Activated CD4-positive, CD25-positive, alpha-beta regulatory T cell treated with anti-CD3 and anti-CD28 coated beads, Interleukin-2, amount 50 U/mL, for 16 hours (primary cell): ENCODE data around the gene SNRK.

Experiments
- DNase-seq: peaks from one replicate; pipeline ENCODE4 v3.0.0-alpha.2; 2020; ENCODE audit warnings: low read depth, low spot score

Gene SNRK

DNA sequence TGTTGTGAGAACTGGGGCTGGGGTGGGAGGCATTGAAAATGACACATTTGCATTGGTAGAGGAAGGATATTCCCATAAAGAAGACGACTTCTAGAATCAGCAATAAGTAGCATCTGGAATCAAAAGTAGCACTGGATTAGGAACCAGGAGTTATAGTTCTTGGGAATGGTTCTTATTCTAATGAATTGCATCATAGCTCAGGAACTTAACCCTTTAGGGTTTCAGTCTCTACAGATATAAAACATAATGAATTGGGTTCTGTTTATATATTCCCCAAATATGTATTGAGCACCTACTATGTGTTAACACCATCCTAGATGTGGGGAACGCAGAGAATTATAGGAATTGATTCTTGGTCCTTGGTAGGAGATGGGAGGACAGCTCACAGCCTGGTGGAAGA, 16.3 kb upstream of the SNRK start:
- no peak for DNase-seq

DNA sequence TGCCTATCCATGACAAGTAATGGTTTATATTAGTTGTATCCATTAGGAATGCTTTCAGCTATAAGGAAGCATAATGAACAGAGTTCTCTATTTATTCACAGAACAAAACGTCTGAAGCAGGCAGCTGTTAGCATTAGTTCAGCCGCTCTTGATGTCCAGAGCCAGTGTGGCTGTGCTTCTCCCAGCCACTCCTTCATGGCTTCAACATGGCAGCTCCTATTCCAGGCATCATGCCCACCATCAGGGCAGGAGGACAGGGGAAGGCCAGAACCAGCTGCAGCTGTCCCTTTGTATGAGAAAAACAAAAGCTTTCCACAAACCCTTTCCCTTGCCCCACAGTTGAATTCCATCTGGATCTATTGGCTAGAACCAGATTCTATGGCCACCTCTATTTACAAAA, 12.9 kb upstream of the SNRK start:
- DNase-seq = no peak

DNA sequence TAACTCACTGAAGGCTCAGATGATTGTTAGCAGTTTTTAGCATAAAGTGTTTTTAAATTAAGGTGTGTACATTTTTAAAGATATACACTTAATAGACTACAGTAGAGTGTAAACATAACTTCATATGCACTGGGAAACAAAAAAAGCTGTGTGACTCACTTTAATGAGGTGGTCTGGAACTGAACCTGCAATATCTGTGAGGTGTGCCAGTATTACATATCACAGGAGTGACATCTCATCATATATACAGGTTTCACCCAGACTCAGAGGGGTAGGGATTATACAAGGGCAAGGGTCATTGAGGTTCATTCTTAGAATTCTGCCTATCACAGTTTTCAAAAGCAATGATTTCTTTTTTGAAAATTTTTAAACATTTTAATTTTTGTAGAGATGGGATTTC, 7.3 kb upstream of the SNRK start:
- no peak for DNase-seq

DNA sequence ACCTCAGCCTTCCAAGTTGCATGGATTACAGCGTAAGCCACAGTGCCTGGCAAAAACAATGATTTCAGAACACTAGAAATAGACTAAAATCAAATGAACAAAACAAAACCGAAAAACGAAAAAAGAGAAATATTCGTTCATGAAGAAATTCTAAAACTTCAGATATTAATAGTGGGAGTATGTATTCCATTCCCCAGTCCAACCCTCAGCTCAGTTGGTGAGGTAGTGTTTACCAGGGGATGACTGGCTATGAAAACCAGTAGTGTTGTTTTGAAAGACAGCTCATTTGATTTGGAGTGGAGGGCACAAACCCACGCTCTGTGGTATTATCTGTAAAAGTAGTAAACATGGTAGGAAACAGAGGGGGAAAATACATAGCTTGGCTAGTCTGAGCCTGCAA, 6.8 kb upstream of the SNRK start:
- no peak for DNase-seq

DNA sequence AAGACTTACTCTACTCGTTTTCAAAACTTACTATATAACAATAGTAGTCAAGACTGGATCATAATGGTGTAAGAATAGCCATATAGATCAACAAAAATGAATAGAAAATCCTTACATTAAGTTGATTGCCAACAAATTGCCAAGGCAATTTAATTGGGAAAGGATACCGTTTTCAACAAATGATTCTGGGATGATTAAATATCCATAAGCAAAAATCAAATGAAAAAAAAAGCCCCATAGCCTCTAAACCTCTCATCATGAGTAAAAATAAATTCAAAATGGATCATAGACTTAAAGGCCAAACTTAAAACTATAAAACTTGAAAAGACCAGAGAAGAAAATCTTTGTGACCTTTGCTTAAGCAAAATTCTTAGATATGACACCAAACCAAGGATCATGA, 5.3 kb upstream of the SNRK start:
- no peak for DNase-seq

DNA sequence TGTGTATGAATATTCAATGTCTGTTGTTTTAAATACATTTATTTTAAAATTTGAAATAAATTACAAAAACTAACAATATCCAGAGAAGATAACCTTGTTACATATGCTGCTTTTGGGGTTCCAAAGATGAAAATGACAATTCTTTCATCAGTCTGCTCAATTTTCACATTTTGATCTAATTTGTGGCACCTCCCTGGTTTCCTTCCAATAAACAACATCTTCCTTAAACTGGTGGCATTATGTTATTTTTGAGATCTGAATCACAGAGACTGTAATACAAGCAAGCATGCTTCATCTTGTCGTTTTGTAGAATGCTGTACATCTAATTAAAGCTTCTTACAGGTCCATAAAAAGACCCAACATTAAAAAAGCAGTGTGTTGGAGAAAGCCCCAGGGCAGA, 2.2 kb upstream of the SNRK start:
- no peak for DNase-seq

DNA sequence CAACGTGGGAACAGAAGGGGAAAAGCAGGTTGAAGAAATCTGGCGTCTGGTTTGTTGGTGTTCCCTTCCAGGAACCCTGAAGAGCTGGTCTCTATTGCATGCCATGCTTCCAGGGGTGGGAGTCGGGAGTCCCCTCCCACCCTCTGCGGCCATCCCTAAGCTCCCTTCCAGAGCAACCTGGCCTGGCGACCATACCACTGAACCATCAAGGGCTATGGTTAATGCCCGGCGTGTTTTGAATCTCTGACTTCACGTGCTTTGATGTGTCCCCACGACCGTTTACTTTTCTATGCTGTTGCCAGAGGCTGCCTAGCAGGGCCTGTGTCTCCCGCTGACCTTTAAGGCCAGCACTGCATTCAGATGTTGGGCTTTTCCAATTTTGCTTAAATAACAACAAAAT, 696 bp upstream of the SNRK start:
- no peak for DNase-seq

DNA sequence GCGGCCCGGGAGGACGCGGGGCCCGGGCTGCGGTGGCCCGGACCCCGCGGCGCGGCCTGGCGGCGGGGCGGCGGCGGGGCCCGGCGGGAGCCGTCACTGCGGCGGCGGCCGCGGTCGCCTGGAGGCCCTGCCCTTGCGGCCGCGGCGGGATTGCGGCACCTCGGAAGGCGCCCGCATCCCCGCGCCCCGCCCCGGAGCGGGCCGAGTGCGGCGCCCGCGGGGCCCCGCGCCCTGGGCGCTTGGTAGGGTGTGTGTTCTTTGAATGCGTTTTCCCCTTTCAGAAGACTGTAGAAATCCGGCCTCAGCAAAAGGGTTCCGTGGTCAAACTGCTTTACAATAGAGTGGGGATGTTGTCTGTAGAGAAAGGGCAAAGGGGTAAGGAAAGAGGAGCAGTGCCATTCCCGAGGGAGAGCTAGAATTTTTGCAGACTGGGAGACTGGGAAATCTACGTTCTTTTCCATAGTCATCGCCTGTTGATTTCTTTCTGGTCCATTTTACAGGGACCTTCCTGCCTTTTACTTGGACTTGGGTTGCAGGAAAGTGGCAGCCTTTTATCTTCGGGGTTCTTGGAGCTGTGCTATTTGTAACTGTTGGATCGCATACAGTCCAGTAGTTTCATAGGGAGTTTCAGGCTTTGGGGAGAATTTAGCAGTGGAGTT, 630 bp downstream of the SNRK start:
- peak; percentile 8 for DNase-seq

DNA sequence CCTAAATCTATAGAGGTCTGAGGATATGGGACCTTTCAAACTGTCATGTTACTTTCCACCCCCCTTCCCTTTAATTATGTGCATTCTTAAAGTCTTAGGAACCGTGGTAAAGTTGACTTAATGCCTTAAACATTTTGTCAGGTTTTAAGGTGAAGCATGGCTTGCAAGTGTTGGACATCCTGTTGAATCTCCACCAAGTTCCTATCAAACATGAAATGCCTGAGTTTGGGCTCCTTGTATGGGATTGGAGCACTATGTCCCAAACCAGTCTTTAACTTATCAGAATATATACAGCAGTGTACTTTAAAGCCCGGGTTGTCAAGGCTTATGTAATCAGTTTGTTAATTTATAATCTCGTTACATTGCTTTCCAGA, 1.1 kb downstream of the SNRK start:
- DNase-seq = no peak

DNA sequence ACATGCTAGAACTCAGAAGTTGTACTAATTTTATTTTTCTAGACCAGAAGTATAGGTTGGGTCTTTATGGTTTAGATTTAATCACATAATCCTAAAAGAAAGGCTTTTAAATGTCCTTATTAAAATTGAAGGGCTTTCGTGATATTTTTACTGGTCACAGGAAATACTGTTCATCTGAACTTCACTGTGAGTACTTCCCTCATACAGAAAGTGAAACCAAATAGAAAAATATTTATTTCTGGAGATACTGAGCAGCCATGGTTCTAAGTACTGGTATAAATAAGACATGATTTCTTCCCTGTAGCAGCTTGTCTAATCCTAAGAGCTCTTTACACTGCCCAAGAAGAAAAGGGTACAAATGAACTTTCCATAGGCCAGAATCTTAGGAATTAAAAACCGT, 2.0 kb downstream of the SNRK start:
- no peak for DNase-seq

DNA sequence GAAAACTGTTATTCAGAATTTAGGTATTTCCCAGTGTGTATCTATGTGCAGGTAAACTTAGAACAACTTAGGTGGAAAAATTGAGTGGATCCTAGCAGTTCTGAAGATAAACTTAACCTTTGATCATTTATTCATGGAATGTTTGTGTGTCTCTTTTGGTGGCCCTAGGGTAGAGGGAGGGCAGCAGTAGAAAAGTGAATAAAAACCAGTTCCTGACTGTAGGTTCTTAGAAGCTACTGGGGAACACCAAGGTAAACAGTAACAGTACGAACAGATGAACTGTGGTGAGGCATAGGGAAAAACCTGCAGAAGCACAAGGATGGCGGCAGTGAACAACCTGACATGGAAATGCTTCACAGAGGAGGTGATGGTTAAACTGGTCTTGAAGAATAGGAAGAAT, 2.5 kb downstream of the SNRK start:
- DNase-seq = no peak

DNA sequence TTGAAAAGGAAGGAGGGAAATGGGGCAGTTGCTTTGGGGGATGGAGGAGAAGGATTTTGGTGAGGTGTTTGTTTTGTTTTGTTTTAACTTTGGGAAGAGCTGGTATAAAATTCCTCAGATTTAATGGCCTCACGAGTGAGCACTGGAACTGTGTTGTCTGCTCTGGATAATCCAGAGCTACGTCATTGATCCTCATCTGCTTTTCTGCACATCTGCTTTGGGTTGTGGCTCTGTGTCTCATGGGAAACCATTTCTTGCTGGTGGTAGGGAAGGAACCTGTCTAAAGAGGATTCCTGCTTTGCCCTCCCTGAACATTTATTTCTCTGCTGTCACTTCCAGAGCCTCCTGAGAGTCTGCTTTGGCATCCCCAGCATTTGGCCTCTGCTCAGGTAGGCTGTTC, 3.1 kb downstream of the SNRK start:
- no peak for DNase-seq

DNA sequence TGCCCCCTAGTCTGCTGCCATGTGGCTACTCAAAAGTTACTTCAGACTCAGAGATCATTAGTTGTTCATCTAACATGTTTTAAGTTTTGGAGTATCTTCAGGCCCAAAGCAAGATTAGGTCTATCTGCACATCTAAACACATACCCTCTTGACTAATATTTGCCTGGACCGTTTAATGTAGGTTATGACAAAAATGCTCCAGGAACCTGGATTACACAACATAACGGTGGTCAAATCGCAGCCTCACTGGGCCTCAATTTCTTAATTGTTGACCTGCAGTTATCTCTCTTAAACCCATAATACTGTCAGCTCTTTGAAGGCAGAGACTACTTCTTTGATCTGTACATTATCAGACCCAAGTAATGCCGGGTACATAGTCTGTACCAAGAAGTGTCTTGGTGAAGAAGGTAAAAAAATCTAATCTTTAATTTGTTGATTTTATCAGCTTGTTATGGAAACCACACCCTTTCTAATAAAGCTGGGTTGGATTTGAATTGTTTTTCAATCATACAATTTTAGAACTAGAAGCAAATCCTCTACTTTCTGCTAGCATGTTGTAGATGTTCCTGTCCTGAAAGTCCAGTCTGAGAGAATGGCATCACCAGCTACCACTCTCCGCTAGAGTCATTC, 3.6 kb downstream of the SNRK start:
- no peak for DNase-seq

DNA sequence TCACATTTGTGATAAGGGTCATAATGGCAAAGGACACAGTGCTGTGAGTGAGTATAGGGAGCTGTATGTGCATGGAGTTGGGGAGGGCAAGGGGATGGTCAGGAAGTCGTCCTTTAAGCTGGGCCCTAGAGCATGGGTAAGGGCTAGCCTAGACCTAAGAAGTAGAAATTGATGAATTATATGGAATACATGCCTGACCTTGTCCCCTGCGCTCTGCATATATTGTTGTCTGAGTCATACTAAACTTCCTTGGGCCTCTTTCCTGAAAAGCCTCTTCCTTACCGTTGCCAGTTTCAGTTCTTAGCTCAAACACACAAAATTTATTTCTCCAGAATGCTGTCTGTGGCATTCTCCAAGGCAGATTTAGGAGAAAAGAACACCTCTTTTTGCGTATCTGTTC, 4.6 kb downstream of the SNRK start:
- no peak for DNase-seq

DNA sequence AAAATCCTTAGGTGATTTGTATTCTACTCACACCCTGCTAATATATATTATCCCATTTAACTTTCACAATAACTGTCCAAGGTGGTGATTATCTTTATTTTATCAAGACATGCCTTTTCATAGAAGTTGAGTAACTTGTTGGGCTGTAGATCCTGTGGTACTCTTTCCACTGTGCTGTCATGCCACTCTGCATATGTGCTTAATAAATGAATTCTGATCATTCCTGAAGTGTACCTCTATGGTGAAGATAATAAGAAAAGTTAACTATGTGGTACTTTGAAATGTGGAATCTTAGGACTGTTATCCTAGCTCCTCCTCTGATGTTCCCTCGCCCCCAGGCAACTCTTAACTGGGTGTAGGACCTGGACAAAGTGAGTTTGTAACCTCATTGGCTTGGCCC, 5.2 kb downstream of the SNRK start:
- DNase-seq = no peak

DNA sequence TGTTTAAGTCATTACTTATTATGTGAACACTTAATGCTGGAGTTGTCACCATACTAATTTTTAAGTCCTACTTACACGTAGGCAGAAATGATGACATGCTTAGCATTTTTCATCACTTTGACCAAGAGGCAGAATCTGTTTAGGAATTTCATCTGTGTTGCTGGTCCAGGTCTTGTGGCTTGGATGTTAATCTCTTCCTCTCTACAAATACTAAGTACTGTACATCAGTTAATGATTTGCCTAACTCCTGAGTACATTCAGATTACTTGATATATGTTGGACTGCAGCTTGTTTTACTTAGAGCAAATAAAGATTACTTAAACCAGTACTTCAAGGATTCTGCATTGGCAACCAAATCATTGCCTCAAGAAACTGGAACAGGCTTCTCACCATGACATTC, 8.6 kb downstream of the SNRK start:
- no peak for DNase-seq

DNA sequence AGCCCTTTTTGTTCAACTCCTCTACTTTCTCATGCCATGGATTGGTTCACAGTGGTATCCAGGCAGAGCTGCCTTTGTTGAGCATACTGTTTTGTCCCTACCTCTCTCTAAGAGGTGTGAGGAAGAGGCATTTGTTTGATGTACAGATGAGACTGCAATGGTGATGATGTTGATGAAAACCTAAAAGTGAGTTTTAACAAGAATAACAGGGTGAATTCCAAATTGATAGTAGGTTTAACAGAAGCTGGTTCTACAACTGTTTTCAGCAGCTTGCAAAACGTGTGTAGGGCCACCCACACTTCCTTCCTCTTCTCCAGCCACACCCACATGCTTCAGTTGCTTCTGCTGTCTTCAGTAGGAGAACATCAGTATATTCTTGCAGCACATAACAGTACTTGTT, 10.2 kb downstream of the SNRK start:
- peak; percentile 44 for DNase-seq

DNA sequence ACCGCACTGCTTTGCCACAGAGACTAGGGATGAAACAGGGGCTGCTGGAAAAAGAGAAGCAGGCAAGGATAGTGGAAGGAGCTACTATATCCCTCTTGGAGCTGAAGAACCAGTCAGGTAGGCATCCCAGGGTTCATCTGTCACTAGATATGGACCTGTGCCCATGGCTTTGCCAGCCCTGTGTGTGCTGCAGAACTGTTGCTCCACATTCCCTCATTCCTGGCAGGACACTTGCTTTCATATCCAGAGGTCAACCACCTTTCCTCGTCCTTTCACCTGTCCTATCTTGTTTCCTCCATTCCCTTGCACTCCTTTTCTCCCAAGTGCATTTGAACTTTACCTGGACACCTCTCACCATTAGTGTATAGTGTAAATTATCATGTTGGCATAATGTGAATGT, 12.0 kb downstream of the SNRK start:
- DNase-seq = no peak

DNA sequence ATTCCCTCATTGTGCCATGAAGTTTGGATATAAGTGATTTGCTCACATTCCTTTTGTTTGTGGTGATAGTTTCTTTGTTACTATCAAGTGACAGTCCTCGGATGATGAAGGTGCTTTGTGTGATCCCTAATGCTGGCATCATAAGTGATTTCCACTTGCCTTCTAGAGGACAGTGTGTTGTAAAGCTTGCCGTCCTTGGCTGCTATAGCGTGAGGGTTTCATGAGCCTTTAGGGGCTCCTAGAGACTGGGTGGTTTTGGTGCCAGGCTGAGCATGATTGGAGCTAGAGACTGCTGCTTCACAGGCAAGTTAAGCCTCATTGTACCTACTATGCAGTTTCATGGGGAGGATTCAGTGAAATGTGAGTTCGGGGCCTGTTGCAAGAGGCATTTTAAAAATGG, 12.4 kb downstream of the SNRK start:
- DNase-seq = no peak

DNA sequence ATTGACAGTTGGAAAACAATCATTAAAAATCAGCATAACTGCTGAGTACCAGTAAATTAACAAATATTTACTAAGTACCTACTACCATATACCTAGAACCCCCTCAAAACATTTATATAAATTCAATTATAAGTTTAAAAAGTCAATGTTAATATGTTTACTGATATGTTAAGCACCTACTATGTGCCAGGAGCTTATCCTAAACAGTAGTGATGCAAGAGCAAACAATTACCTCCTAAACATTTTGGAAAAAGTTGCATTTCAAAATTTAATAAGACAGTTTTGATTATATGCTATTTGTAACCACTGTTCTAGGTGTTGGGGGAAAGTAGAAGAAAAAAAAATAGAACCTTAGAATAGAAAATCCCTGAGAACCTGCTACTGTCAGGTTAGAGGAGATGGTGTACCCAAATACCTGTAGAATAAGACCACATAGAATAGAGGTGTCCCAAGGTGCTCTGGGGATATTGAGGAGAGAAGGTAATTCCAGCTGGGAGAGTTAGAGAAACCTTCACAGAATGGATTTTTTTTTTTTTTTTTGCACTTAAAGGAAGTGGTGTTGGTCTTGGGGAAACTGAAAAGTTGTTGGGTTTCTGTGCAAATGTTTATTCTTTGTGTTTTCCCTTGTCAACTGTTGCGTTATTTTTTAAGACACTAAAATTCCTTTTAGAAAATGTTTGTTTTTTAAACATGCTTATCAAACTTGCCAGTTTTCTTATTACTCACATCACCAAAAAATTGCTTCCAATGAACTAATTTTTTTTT, 16.0 kb downstream of the SNRK start:
- DNase-seq = no peak

DNA sequence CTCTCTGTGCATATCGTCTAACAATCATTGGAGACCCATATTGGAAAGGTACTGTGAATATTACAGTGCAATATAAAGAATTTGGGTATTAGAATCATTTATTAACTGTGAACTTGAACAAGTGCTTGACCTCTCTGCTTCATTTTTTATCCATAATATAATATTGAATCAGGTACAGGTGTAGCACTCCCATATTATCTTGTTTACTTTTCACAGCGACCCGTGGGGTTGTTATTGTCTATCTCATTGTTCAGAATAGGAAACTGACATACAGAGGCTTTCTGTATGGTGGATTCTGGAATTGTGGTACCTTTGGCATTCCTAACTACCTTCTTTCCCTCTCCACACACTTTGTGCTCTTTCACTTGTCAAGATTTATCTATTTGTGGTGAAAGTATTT, 17.8 kb downstream of the SNRK start:
- no peak for DNase-seq

DNA sequence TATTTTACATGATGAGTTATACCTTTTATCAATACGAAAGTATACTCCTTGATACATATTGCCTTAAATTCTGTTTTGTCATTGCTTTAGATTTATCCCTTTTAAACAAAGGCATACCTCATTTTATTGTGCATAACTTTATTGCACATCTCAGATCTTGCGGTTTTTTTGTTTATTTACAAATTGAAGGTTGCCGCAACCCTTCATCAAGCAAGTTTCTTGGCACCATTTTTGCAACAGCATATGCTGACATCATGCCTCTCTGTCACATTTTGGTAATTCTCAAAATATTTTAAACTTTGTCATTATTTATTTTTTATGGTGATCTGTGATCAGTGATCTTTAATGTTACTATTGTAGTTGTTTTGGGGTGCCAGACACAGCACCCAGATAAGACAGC, 20.9 kb downstream of the SNRK start:
- DNase-seq = no peak

DNA sequence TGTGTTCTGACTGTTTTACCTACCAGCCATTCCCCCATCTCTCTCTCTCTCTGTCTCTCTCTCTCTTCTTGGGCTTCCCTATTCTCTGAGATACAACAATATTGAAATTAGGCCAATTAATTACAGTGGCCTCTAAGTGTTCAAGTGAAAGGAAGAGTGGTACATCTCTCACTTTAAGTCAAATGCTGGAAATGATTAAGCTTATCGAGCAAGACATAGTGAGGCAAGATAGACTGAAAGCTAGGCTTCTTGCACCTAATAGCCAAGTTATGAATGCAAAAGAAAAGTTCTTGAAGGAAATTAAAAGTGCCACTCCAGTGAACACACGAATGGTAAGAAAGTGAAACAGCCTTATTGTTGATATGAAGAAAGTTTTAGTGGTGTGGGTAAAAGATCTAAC, 21.3 kb downstream of the SNRK start:
- no peak for DNase-seq
